GM12878 (cell line): ENCODE results near the gene SARDH. TPM values are rescaled to one million over a fixed set of nuclear protein-coding genes. Genes with fewer than 3 reads are reported as not detected.

ENCODE experiments used
- ATAC-seq: fragments of 200-7000 bp; cut with Tn5 transposase; 3 replicates; pipeline ENCODE4 v1.9.1; 2020; ENCODE audit warnings: mild to moderate bottlenecking, moderate library complexity
- BruUV-seq: library from RNA; stranded (reverse); fragments of 400-500 nt; replicated peaks from 2 replicates; lab custom pipeline; 2021; lab: Mats Ljungman, UMichigan
- CTCF ChIA-PET: fragments of 300-600 bp; sonication (Branson Sonifier 250); formaldehyde crosslinking; extraction: SDS; loops from one replicate; lab custom pipeline; 2021; ENCODE audit warnings: inconsistent platforms; lab: Yijun Ruan, JAX
- POLR2A ChIA-PET: fragments of 350-600 bp; formaldehyde crosslinking; extraction: SDS; loops from one replicate; lab custom pipeline; 2021; ENCODE audit warnings: inconsistent platforms; lab: Charles Lee
- RAD21 ChIA-PET: fragments of 300-600 bp; sonication (Branson Sonifier 250); formaldehyde crosslinking; loops from one replicate; lab custom pipeline; 2023; ENCODE audit warnings: antibody characterized with exemption; ENCODE audit not compliant: unreplicated experiment; lab: Charles Lee
- SMC1A ChIA-PET: fragments of 300-600 bp; sonication (Branson Sonifier 250); formaldehyde crosslinking; loops from one replicate; lab custom pipeline; 2023; ENCODE audit not compliant: unreplicated experiment, uncharacterized antibody; lab: Charles Lee
- DNase-seq: peaks from one replicate; pipeline ENCODE4 v3.0.0-alpha.2; 2011; ENCODE audit warnings: low read depth, low spot score
- FAIRE-seq: peaks from 3 replicates; lab custom pipeline; 2011; peaks lifted over from hg19 to GRCh38; lab: Jason Lieb, UNC
- H2AFZ ChIP-seq: 2 replicates; pipeline ENCODE4 v1.6.0; 2011; ENCODE audit warnings: low read depth, low read length, control low read depth; ENCODE audit not compliant: control insufficient read depth
- H3K27ac ChIP-seq: 2 replicates; pipeline ENCODE4 v1.5.1; 2011; ENCODE audit warnings: control low read depth; ENCODE audit not compliant: control insufficient read depth, insufficient read depth
- H3K27me3 ChIP-seq, 2 experiments: replicated peaks in 1 of 2; 2 replicates each; pipeline versions ENCODE4 v1.6.0 to v1.6.1; 2011; ENCODE audit warnings: low read length in 1 of 2; ENCODE audit not compliant: control insufficient read depth in 2 of 2, insufficient read depth in 2 of 2
- H3K36me3 ChIP-seq, 2 experiments: 2 replicates each; pipeline ENCODE4 v1.5.1; 2011; ENCODE audit warnings: low read length in 1 of 2; ENCODE audit not compliant: control insufficient read depth in 2 of 2, insufficient read depth in 2 of 2
- H3K4me1 ChIP-seq: 2 replicates; pipeline ENCODE4 v1.6.1; 2011; ENCODE audit warnings: mild to moderate bottlenecking, low read length, moderate library complexity, mixed read lengths; ENCODE audit not compliant: control insufficient read depth, insufficient read depth
- H3K4me2 ChIP-seq: 2 replicates; pipeline ENCODE4 v1.6.0; 2011; ENCODE audit warnings: control low read depth; ENCODE audit not compliant: control insufficient read depth, insufficient read depth
- H3K4me3 ChIP-seq: fragments of 200-600 bp; sonication (generic); 2 replicates; pipeline ENCODE4 v1.5.1; 2016
- H3K79me2 ChIP-seq: 2 replicates; pipeline ENCODE4 v1.6.0; 2011; ENCODE audit warnings: low read length; ENCODE audit not compliant: control insufficient read depth, insufficient read depth
- H3K9ac ChIP-seq: 2 replicates; pipeline ENCODE4 v1.8.0; 2011; ENCODE audit warnings: low read length, control low read depth, mixed read lengths; ENCODE audit not compliant: control insufficient read depth, insufficient read depth
- H3K9me3 ChIP-seq: replicated peaks from 3 replicates; pipeline ENCODE4 v1.5.1; 2011; ENCODE audit warnings: mild to moderate bottlenecking, low read length; ENCODE audit not compliant: control insufficient read depth, insufficient read depth
- H4K20me1 ChIP-seq: 2 replicates; pipeline ENCODE4 v1.6.0; 2011; ENCODE audit not compliant: control insufficient read depth, insufficient read depth
- BMI1 ChIP-seq: fragments of 450-650 bp; IDR thresholded peaks from 2 replicates; pipeline ENCODE4 v1.6.1; 2016; ENCODE audit warnings: mild to moderate bottlenecking, moderate library complexity, borderline replicate concordance
- CBX5 ChIP-seq: sonication (generic); IDR thresholded peaks from 2 replicates; pipeline ENCODE4 v1.6.1; 2016; ENCODE audit warnings: low read depth, moderate library complexity, mild to moderate bottlenecking, inconsistent platforms
- CHD1 ChIP-seq: IDR thresholded peaks from 2 replicates; pipeline ENCODE4 v1.6.1; 2012; ENCODE audit warnings: low read depth, low read length, improper control_type of control experiment
- FOS ChIP-seq: IDR thresholded peaks from 3 replicates; pipeline ENCODE4 v1.6.1; 2011; ENCODE audit warnings: borderline replicate concordance; ENCODE audit not compliant: insufficient read length; ENCODE audit errors: extremely low read depth
- GATAD2B ChIP-seq: fragments of 450-650 bp; conservative IDR thresholded peaks from 2 replicates; pipeline ENCODE4 v1.6.1; 2017; ENCODE audit warnings: low read depth, mild to moderate bottlenecking, moderate library complexity
- JUND ChIP-seq: IDR thresholded peaks from 2 replicates; pipeline ENCODE4 v1.6.1; 2012; ENCODE audit warnings: low read depth, mild to moderate bottlenecking, low read length, improper control_type of control experiment, moderate library complexity
- SIX5 ChIP-seq: IDR thresholded peaks from 2 replicates; pipeline ENCODE4 v1.6.1; 2011; ENCODE audit warnings: mild to moderate bottlenecking, low read depth, low read length, moderate library complexity; ENCODE audit not compliant: severe bottlenecking
- SMAD1 ChIP-seq: fragments of 450-650 bp; IDR thresholded peaks from 2 replicates; pipeline ENCODE4 v1.6.1; 2018; ENCODE audit warnings: mild to moderate bottlenecking, low read depth; ENCODE audit not compliant: partially characterized antibody
- SMAD5 ChIP-seq: IDR thresholded peaks from 2 replicates; pipeline ENCODE4 v1.6.1; 2016; ENCODE audit warnings: antibody characterized with exemption, low read depth
- ZNF384 ChIP-seq: IDR thresholded peaks from 2 replicates; pipeline ENCODE4 v1.6.1; 2012; ENCODE audit warnings: low read depth, mild to moderate bottlenecking, low read length, improper control_type of control experiment, borderline replicate concordance
- ZNF622 ChIP-seq: fragments of 450-650 bp; IDR thresholded peaks from 2 replicates; pipeline ENCODE4 v1.6.1; 2017; ENCODE audit warnings: mild to moderate bottlenecking, inconsistent platforms
- WGBS: methylation state at CpG from one replicate; pipeline ENCODE4 v1.1.6; 2016; ENCODE audit warnings: low lambda C conversion rate; ENCODE audit not compliant: insufficient replicate concordance, insufficient coverage; ENCODE audit errors: missing lambda C conversion rate; 5-methylcytosine and 5-hydroxymethylcytosine counted together
- in situ Hi-C: fragments of 300-500 bp; cut with MboI; formaldehyde crosslinking; loops from 9 replicates; pipeline ENCODE4 v1.14.3; 2018; ENCODE audit warnings: mixed read lengths
- intact Hi-C: fragments of 100-400 bp; cut with micrococcal nuclease; formaldehyde crosslinking; loops from one replicate; pipeline ENCODE4 v1.14.2; 2022; ENCODE audit not compliant: unreplicated experiment
- polyA plus RNA-seq, 11 experiments: library from polyadenylated mRNA; depleted of rRNA in 4 of 11; unstranded in 6 of 11; stranded (reverse) in 5 of 11; fragments of >200 nt; fragmentation: Nextera tagmentation in 4 of 11; fragmentation: Illumina TruSeq in 1 of 11; extraction: Ambion mirVana in 4 of 11; extraction: Trizol in 1 of 11; gene quantifications; 1 replicate in 1 of 11; 2 replicates in 10 of 11; pipeline versions ENCODE4 v1.2.1 to v1.2.3, GENCODE V29; 2011 to 2016; ENCODE audit warnings: inconsistent platforms in 2 of 11, missing spikeins in 2 of 11, low read depth in 1 of 11
- total RNA-seq, 4 experiments: library from RNA; depleted of rRNA in 3 of 4; stranded (reverse); fragments of >200 nt in 3 of 4; fragmentation: Illumina TruSeq in 1 of 4; extraction: Trizol in 1 of 4; gene quantifications; 2 replicates each; pipeline versions ENCODE4 v1.2.1 to v1.2.3, GENCODE V29; 2013 to 2021
- TF ChIP-seq, protein P1 (sequence below): fragments of 450-650 bp; IDR thresholded peaks from 2 replicates; pipeline ENCODE4 v1.6.1; 2016; ENCODE audit warnings: mild to moderate bottlenecking
- TF ChIP-seq, protein P2 (sequence below): fragments of 450-650 bp; IDR thresholded peaks from 2 replicates; pipeline ENCODE4 v1.6.1; 2017; ENCODE audit warnings: mild to moderate bottlenecking, moderate library complexity

Gene SARDH
- total and polyA plus RNA-seq, 10 of the 15 experiments (the other 5 are each of a cell fraction or from before 2014, with no cell fraction given) = 0.03 to 0.15 (median 0.10) TPM; not detected in 6

DNA sequence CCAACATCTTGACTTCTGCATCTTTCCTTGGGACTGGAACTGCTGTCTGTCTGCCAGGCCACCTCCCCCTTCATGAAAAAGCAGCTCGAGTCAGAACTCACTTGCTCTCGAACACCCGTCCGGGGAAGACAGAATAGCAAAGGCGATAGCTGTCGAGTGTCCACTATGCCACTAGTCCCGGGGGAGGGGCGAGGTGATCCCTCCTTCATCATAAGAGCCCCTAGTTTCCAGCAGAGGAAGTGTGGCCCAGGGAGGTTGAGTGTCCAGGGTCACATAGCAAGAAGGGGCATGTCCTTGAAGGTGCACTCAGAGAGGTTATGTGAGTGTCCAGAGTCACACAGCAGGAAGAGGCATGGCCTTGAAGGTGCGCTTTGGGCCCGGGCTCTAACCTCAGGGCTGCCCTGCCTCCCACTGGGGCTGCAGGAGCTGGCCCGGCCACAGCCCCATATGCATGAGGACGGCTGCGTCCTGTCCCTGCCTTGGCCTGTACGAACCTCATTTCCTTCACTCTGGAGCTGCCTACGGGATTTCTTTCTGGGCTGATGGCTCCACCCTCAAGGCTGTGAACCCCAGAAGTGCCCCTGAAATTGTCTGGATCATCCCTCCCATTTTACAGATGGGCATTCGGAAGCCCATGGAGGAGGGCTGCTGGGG, 95.3 kb downstream of the SARDH start (continued):
- TF ChIP-seq BMI1 = no peak
- TF ChIP-seq SMAD1 = no peak
- no peak for TF ChIP-seq CBX5
- no peak for TF ChIP-seq JUND
- no peak for TF ChIP-seq GATAD2B
- TF ChIP-seq FOS = no peak
- TF ChIP-seq SMAD5 = no peak
- TF ChIP-seq ZNF622 = no peak

DNA sequence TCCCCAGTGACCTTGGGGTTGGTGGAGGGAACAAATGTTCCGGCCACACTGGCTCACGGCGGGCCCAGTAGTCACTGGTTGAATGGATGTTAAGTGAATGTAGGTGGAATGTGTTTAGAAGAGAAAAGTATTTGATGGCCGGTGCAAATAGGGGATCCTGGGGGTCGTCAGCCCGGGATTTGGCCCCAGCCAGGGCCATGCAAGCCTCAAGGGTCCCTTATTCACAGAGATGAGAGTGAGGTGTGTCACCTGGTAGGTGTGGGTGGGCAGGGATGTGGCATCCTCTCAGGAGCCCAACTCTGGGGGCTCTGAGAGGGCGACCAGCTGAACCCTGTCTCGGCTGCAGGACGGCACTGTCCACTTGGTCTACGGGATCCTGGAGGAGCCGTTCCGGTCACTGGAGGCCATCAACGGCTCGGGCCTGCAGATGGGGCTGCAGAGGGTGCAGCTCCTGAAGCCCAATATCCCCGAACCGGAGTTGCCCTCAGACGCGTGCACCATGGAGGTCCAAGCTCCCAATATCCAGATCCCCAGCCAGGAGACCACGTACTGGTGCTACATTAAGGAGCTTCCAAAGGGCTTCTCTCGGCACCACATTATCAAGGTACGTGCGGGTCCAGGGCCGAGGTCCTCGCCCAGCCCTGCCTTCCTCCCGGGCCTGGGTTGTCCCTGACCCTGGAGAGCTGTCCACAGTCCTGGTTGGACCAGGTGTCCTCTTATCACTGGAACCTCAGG, 96.1 kb downstream of the SARDH start:
- CTCF ChIA-PET = no interaction called here
- SMC1A ChIA-PET = no interaction called here
- H3K9ac ChIP-seq = no peak overlapping the region
- ATAC-seq (no peak), FAIRE-seq (no peak)
- WGBS = 20% methylated on average over 25 of the region's 25 CpGs
- H3K79me2 ChIP-seq = no peaks in the 10 kb centered on the region
- no peak overlapping the region for H3K27ac ChIP-seq
- BruUV-seq = no TSS peak
- no peaks in the 10 kb centered on the region; a peak in 3 of 4 replicates for H3K27me3 ChIP-seq
- TF ChIP-seq, protein P1, sequence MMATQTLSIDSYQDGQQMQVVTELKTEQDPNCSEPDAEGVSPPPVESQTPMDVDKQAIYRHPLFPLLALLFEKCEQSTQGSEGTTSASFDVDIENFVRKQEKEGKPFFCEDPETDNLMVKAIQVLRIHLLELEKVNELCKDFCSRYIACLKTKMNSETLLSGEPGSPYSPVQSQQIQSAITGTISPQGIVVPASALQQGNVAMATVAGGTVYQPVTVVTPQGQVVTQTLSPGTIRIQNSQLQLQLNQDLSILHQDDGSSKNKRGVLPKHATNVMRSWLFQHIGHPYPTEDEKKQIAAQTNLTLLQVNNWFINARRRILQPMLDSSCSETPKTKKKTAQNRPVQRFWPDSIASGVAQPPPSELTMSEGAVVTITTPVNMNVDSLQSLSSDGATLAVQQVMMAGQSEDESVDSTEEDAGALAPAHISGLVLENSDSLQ = no peak
- no peak for TF ChIP-seq ZNF384
- no peak for TF ChIP-seq CHD1
- TF ChIP-seq SIX5 = no peak
- TF ChIP-seq, protein P2, sequence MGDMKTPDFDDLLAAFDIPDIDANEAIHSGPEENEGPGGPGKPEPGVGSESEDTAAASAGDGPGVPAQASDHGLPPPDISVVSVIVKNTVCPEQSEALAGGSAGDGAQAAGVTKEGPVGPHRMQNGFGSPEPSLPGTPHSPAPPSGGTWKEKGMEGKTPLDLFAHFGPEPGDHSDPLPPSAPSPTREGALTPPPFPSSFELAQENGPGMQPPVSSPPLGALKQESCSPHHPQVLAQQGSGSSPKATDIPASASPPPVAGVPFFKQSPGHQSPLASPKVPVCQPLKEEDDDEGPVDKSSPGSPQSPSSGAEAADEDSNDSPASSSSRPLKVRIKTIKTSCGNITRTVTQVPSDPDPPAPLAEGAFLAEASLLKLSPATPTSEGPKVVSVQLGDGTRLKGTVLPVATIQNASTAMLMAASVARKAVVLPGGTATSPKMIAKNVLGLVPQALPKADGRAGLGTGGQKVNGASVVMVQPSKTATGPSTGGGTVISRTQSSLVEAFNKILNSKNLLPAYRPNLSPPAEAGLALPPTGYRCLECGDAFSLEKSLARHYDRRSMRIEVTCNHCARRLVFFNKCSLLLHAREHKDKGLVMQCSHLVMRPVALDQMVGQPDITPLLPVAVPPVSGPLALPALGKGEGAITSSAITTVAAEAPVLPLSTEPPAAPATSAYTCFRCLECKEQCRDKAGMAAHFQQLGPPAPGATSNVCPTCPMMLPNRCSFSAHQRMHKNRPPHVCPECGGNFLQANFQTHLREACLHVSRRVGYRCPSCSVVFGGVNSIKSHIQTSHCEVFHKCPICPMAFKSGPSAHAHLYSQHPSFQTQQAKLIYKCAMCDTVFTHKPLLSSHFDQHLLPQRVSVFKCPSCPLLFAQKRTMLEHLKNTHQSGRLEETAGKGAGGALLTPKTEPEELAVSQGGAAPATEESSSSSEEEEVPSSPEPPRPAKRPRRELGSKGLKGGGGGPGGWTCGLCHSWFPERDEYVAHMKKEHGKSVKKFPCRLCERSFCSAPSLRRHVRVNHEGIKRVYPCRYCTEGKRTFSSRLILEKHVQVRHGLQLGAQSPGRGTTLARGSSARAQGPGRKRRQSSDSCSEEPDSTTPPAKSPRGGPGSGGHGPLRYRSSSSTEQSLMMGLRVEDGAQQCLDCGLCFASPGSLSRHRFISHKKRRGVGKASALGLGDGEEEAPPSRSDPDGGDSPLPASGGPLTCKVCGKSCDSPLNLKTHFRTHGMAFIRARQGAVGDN = no peak
- no peak for TF ChIP-seq SMAD5
- TF ChIP-seq, all 136 proteins: peak for 0
- no peaks in the 10 kb centered on the region for H4K20me1 ChIP-seq
- no peaks in the 10 kb centered on the region for H3K36me3 ChIP-seq
- H2AFZ ChIP-seq = no peak overlapping the region
- no peaks in the 10 kb centered on the region for H3K9me3 ChIP-seq
- ChIA-PET POLR2A (no interaction called here), RAD21 (no interaction called here)
- in situ Hi-C loops = no loop called here
- no peak for DNase-seq
- H3K4me3 ChIP-seq = no peak overlapping the region
- no peak overlapping the region for H3K4me2 ChIP-seq
- intact Hi-C loops = no loop called here
- no peaks in the 10 kb centered on the region for H3K4me1 ChIP-seq
